BE2C (cell line): Measurements from ENCODE around the gene PIGO.

ENCODE experiments used
- DNase-seq: peaks from one replicate; pipeline ENCODE4 v3.0.0-alpha.2; 2020
- H3K27me3 ChIP-seq: fragments of 250-450 bp; sonication (Bioruptor Pico); 2 replicates; pipeline ENCODE4 v1.5.1; 2020; ENCODE audit warnings: mild to moderate bottlenecking
- H3K36me3 ChIP-seq: fragments of 250-450 bp; sonication (Bioruptor Pico); 2 replicates; pipeline ENCODE4 v1.5.1; 2020; ENCODE audit warnings: mild to moderate bottlenecking
- H3K4me1 ChIP-seq: fragments of 250-450 bp; sonication (Bioruptor Pico); 2 replicates; pipeline ENCODE4 v1.5.1; 2020
- H3K4me3 ChIP-seq: 2 replicates; pipeline ENCODE4 v1.5.1; 2011; ENCODE audit warnings: low read depth, low read length
- H3K9me3 ChIP-seq: fragments of 250-450 bp; sonication (Bioruptor Pico); 2 replicates; pipeline ENCODE4 v1.5.1; 2020
- CTCF ChIP-seq: IDR thresholded peaks from 2 replicates; pipeline ENCODE4 v1.5.1; 2012; ENCODE audit warnings: mild to moderate bottlenecking, low read depth, low read length

Gene PIGO

GRCh38 chr9:35085078-35085477, 11.3 kb downstream of the PIGO start:
- no peak for TF ChIP-seq CTCF
- Histone ChIP-seq H3K36me3 (peaks cover 13% of the 10 kb centered on the region), H3K4me3 (no peak overlapping the region), H3K4me1 (no peaks in the 10 kb centered on the region), H3K27me3 (no peaks in the 10 kb centered on the region), H3K9me3 (no peaks in the 10 kb centered on the region)
- DNase-seq: no peak

- DNase-seq: peak; percentile 92
- no peak for TF ChIP-seq CTCF
- Histone ChIP-seq H3K27me3 (no peaks in the 10 kb centered on the region), H3K9me3 (no peaks in the 10 kb centered on the region), H3K36me3 (peaks cover 8% of the 10 kb centered on the region), H3K4me3 (peak within 1 kb of the TSS; percentile 77), H3K4me1 (no peaks in the 10 kb centered on the region)
These were observed 16.7 kb downstream of the PIGO start, which contains the start of gene FANCG for GRCh38 chr9:35079426-35080341. TSS of gene FANCG (minus strand) at chr9:35079942. CDS start at chr9:35079524, 418 bp downstream.

DNA sequence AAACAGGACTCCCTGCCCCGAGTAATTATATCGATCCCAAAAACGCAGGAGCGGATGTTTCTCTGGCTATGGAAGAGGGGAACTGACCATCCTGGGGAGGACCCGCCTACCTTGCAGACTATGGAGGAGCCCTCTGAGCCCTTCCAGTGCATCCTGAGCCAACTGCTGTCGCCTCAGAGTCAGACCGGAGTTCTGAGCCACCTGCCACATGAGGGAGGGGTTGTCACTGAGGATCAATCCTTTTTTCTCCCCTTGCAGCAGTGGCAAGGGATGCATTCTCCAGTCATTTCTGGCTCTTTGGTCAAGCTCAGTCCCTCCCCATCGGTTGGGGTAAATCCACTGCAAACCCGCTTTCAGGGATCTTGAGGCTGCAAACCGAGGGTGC, 17.4 kb downstream of the PIGO start:
- no peaks in the 10 kb centered on the region for H3K9me3 ChIP-seq
- H3K4me1 ChIP-seq: no peaks in the 10 kb centered on the region
- no peak for TF ChIP-seq CTCF
- H3K27me3 ChIP-seq: no peaks in the 10 kb centered on the region
- peak overlapping the region; percentile 77 for H3K4me3 ChIP-seq
- peaks cover 14% of the 10 kb centered on the region for H3K36me3 ChIP-seq
- DNase-seq: no peak

GRCh38 chr9:35078066-35078465, 18.3 kb downstream of the PIGO start:
- Histone ChIP-seq H3K27me3 (no peaks in the 10 kb centered on the region), H3K9me3 (no peaks in the 10 kb centered on the region), H3K36me3 (peaks cover 19% of the 10 kb centered on the region), H3K4me3 (peak overlapping the region; percentile 77), H3K4me1 (peaks cover 2% of the 10 kb centered on the region; the same call in 1 of the 2 replicates)
- no peak for TF ChIP-seq CTCF
- no peak for DNase-seq

DNA sequence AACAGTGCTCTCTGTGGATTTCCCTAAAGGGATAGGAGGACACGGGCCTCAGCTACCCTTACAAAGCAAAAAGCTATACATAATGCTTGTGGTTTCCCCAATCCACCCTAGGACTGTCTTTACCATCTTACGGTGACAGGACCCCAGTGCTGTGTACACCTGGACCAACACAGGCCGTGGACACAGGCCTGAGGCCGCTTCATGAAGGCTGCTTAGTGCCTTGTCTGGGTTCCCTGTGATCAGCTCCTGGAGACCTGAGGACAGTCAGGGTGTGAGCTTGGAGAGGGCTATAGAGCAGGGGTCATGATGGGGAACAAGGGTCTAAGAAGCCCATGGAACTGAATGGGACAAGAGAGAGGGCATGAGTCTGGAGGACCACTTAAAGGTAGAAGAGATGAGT, 19.5 kb downstream of the PIGO start:
- peaks cover 3% of the 10 kb centered on the region; the same call in 1 of the 2 replicates for H3K4me1 ChIP-seq
- no peaks in the 10 kb centered on the region for H3K9me3 ChIP-seq
- no peak for TF ChIP-seq CTCF
- DNase-seq: no peak
- peaks cover 22% of the 10 kb centered on the region for H3K36me3 ChIP-seq
- H3K4me3 ChIP-seq: no peak overlapping the region
- no peaks in the 10 kb centered on the region for H3K27me3 ChIP-seq

- DNase-seq: no peak
- Histone ChIP-seq H3K36me3 (peaks cover 27% of the 10 kb centered on the region), H3K4me1 (peaks cover 3% of the 10 kb centered on the region; the same call in 1 of the 2 replicates), H3K27me3 (no peaks in the 10 kb centered on the region), H3K4me3 (no peak overlapping the region), H3K9me3 (no peaks in the 10 kb centered on the region)
- no peak for TF ChIP-seq CTCF
These were observed 21.0 kb downstream of the PIGO start for GRCh38 chr9:35075358-35075757.
